ENCODE data around the gene ASB13. TPM values are rescaled to one million over a fixed set of nuclear protein-coding genes. Genes with fewer than 3 reads are reported as not detected.

ASB13 gene, protein sequence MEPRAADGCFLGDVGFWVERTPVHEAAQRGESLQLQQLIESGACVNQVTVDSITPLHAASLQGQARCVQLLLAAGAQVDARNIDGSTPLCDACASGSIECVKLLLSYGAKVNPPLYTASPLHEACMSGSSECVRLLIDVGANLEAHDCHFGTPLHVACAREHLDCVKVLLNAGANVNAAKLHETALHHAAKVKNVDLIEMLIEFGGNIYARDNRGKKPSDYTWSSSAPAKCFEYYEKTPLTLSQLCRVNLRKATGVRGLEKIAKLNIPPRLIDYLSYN
- polyA plus RNA-seq (2012; ENCODE audit: low read depth, missing spikeins): 6.8 TPM

DNA sequence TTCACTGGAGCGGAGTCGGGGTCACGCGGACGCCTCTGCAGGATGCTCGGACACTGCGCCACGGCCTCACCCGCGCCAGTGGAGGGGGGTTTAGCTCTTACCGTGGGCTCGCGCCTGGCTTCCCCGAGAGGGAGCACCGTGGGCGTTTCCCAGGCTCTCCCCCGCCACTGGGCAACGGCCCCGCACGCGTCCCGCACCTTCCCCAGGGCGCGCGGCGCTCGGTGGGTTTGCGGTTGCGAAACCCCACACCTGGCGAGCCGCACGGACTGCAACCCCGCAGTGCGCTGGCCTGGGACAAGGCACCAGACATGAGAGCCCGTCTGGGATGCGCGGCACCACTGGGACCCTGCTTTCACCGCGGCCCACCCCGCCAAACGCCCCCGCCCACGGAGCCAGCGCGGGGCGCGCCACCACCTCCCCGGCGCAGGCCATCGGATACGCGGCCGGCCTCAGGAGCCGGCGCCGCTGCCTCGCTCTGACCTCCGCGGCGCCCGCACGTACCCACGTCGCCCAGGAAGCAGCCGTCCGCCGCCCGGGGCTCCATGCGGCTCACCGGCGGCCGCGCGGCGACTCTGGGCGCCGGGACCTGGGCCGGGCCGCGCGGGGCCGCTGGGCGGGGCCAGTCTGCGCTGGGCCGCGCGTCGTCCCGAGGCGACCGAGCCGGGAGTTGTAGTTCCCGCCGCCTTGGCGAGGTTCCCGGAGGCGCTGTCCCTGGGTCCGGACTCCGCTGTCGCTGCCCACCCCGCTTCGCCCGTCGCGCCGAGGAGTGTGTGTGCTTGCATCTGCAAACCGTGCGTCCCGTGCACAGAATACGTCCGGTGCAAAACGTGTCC, at the start of gene ASB13:
Gene ASB13 (minus strand): TSS at position 588 of the 833 bp plus-strand sequence. CDS start 44 bp downstream, at position 544.
- no peak for TF ChIP-seq POLR2AphosphoS5 (IDR thresholded peaks at IDR 0.05; ENCODE audit: low read depth, low read length)
- no peak for TF ChIP-seq SPI1 (IDR thresholded peaks at IDR 0.05; ENCODE audit: low read depth, low read length)
- no peak for TF ChIP-seq TAF1 (IDR thresholded peaks at IDR 0.05; ENCODE audit: low read depth, low read length)
- no peak for TF ChIP-seq PAX5 (IDR thresholded peaks at IDR 0.05; ENCODE audit: insufficient read depth, low read length, severe bottlenecking)
- no peak for TF ChIP-seq POU2F2 (IDR thresholded peaks at IDR 0.05; ENCODE audit: low read depth, low read length)
- no peak for TF ChIP-seq POLR2A (IDR thresholded peaks at IDR 0.05; ENCODE audit: low read depth, low read length)
- FAIRE-seq (peak; percentile 89), DNase-seq (ENCODE audit: insufficient read length, low spot score) (no peak)

DNA sequence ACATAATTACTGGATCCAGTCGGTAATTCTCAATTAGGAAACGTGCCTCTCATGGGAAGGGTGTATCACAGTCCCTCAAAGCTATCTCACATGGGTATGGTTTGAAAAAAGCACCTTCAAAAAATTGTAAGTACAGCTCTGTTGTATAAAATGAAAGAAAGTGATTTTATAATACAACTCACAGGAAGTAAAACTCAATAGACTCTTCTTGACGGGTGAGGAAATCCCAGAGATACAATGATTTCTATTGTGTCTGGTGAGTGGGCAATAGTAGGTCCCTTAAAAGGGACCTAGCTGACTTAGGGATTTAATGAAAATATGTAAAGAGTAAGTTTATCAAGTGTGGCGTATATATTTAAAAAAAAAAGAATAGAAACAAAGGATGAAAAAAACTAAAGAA, 45.2 kb upstream of the ASB13 start:
- no peak for DNase-seq (ENCODE audit: insufficient read length, low spot score)
- no peak for FAIRE-seq
- no peak for TF ChIP-seq SPI1 (IDR thresholded peaks at IDR 0.05; ENCODE audit: low read depth, low read length)
- no peak for TF ChIP-seq POU2F2 (IDR thresholded peaks at IDR 0.05; ENCODE audit: low read depth, low read length)
- TF ChIP-seq PAX5 (IDR thresholded peaks at IDR 0.05; ENCODE audit: insufficient read depth, low read length, severe bottlenecking): no peak
- no peak for TF ChIP-seq TAF1 (IDR thresholded peaks at IDR 0.05; ENCODE audit: low read depth, low read length)
- no peak for TF ChIP-seq POLR2A (IDR thresholded peaks at IDR 0.05; ENCODE audit: low read depth, low read length)
- TF ChIP-seq POLR2AphosphoS5 (IDR thresholded peaks at IDR 0.05; ENCODE audit: low read depth, low read length): no peak

DNA sequence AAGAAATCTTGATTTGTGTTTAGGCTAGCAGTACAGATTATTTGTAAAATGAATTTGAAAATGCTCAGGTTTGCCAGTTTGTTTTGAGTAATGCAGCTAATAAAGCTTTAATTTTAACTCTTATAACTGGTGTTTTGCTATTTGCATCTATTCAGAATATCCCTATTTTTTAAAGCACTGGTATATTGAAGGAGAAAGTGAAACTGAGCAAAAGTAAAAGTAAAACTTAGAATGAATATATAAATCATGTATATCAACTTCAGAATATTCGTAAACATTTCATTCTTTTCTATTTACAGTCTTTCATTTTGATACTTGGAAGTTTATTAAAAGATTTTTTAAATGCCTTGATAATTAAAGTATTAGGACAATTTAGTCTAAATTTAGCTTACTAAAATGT, 44.5 kb upstream of the ASB13 start:
- no peak for FAIRE-seq
- no peak for TF ChIP-seq POLR2AphosphoS5 (IDR thresholded peaks at IDR 0.05; ENCODE audit: low read depth, low read length)
- TF ChIP-seq POU2F2 (IDR thresholded peaks at IDR 0.05; ENCODE audit: low read depth, low read length): no peak
- TF ChIP-seq SPI1 (IDR thresholded peaks at IDR 0.05; ENCODE audit: low read depth, low read length): no peak
- TF ChIP-seq PAX5 (IDR thresholded peaks at IDR 0.05; ENCODE audit: insufficient read depth, low read length, severe bottlenecking): no peak
- no peak for TF ChIP-seq TAF1 (IDR thresholded peaks at IDR 0.05; ENCODE audit: low read depth, low read length)
- TF ChIP-seq POLR2A (IDR thresholded peaks at IDR 0.05; ENCODE audit: low read depth, low read length): no peak
- DNase-seq (ENCODE audit: insufficient read length, low spot score): no peak

DNA sequence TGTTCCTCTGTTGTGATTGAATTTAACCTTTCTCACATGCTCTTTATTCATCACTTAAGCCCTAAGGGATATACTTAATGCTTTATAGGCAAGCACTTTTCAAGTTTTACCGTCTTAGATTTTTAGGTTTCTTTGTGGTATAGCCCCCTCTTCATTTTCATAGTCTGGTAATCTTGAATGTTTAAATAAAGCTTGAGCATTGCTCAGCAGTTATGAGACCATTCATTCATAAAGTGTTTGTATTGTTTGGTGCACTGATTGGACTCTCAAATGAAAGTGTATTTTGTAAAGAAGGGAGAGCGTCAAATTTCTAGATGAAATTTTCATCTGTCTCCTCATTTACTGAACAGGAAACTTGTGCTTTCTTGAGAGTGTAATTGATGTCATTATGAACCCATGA, 43.5 kb upstream of the ASB13 start:
- FAIRE-seq (peak; percentile 52), DNase-seq (ENCODE audit: insufficient read length, low spot score) (no peak)
- TF ChIP-seq SPI1 (IDR thresholded peaks at IDR 0.05; ENCODE audit: low read depth, low read length) (no peak), PAX5 (IDR thresholded peaks at IDR 0.05; ENCODE audit: insufficient read depth, low read length, severe bottlenecking) (no peak), POLR2A (IDR thresholded peaks at IDR 0.05; ENCODE audit: low read depth, low read length) (no peak), POLR2AphosphoS5 (IDR thresholded peaks at IDR 0.05; ENCODE audit: low read depth, low read length) (no peak), POU2F2 (IDR thresholded peaks at IDR 0.05; ENCODE audit: low read depth, low read length) (no peak), TAF1 (IDR thresholded peaks at IDR 0.05; ENCODE audit: low read depth, low read length) (no peak)

DNA sequence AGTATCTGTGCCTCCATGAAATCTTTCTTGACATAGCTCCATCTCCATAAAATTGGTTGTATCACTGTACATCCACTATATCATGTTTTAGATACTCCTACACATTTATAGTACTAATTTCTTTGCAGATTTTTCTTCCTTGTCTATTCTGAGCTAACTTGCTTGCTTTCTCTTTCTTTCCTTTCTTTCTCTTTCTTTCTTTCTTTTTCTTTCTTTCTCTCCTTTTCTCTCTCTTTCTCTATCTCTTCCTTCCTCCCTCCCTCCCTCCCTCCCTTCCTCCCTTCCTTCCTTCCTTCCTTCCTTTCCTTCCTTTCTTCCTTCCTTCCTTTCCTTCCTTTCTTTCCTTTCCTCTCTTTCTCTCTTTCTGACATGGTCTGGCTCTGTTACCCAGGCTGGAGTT, 42.0 kb upstream of the ASB13 start:
- TF ChIP-seq POU2F2 (IDR thresholded peaks at IDR 0.05; ENCODE audit: low read depth, low read length) (no peak), TAF1 (IDR thresholded peaks at IDR 0.05; ENCODE audit: low read depth, low read length) (no peak), POLR2A (IDR thresholded peaks at IDR 0.05; ENCODE audit: low read depth, low read length) (no peak), POLR2AphosphoS5 (IDR thresholded peaks at IDR 0.05; ENCODE audit: low read depth, low read length) (no peak), SPI1 (IDR thresholded peaks at IDR 0.05; ENCODE audit: low read depth, low read length) (no peak), PAX5 (IDR thresholded peaks at IDR 0.05; ENCODE audit: insufficient read depth, low read length, severe bottlenecking) (no peak)
- FAIRE-seq: no peak

DNA sequence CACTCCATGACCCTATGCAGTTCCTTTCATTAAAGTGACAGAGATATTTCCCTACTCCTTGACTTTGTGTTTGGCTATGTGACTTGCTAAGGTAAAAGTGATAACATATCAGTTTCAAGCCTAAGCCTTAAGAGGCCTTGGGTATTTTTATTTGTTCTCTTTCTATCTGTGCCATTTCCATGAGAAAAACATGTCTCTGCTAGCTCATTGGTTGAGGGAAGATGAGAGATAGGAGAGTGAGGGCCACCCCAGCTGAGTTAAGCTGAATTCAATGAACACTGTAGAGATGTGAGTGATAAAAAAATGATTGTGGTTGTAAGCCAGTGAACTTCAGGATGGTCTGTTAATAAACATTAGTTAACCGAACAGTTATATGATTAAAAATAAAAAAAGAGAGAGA, 31.7 kb upstream of the ASB13 start:
- no peak for DNase-seq (ENCODE audit: insufficient read length, low spot score)
- TF ChIP-seq POLR2A (IDR thresholded peaks at IDR 0.05; ENCODE audit: low read depth, low read length): no peak
- no peak for TF ChIP-seq POLR2AphosphoS5 (IDR thresholded peaks at IDR 0.05; ENCODE audit: low read depth, low read length)
- TF ChIP-seq SPI1 (IDR thresholded peaks at IDR 0.05; ENCODE audit: low read depth, low read length): no peak
- TF ChIP-seq POU2F2 (IDR thresholded peaks at IDR 0.05; ENCODE audit: low read depth, low read length): no peak
- no peak for TF ChIP-seq PAX5 (IDR thresholded peaks at IDR 0.05; ENCODE audit: insufficient read depth, low read length, severe bottlenecking)
- TF ChIP-seq TAF1 (IDR thresholded peaks at IDR 0.05; ENCODE audit: low read depth, low read length): no peak
- peak; percentile 23 for FAIRE-seq

More for the DNA sequence above, 42.0 kb upstream of the ASB13 start:
- no peak for DNase-seq (ENCODE audit: insufficient read length, low spot score)

DNA sequence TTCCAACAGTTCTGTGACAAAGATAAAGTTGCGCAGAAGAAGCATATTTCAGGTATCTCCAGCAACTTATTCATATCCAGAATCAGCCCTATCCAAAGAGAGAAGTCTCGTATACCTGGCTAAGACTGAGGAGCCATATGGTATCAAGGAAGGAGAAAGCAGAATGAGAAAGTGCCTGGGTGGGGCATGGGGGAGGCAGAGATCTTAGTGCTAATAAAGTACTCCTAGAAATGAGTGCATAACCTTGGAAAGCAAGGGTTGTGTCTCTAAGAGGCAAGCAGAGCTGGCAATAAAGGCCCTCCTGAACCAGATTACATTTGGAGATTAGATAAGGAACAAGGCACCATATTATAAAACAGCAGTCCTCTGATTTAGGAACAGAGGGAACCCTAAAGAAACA, 30.9 kb upstream of the ASB13 start:
- DNase-seq (ENCODE audit: insufficient read length, low spot score) (no peak), FAIRE-seq (no peak)
- TF ChIP-seq SPI1 (IDR thresholded peaks at IDR 0.05; ENCODE audit: low read depth, low read length) (no peak), TAF1 (IDR thresholded peaks at IDR 0.05; ENCODE audit: low read depth, low read length) (no peak), PAX5 (IDR thresholded peaks at IDR 0.05; ENCODE audit: insufficient read depth, low read length, severe bottlenecking) (no peak), POLR2A (IDR thresholded peaks at IDR 0.05; ENCODE audit: low read depth, low read length) (no peak), POLR2AphosphoS5 (IDR thresholded peaks at IDR 0.05; ENCODE audit: low read depth, low read length) (no peak), POU2F2 (IDR thresholded peaks at IDR 0.05; ENCODE audit: low read depth, low read length) (no peak)

DNA sequence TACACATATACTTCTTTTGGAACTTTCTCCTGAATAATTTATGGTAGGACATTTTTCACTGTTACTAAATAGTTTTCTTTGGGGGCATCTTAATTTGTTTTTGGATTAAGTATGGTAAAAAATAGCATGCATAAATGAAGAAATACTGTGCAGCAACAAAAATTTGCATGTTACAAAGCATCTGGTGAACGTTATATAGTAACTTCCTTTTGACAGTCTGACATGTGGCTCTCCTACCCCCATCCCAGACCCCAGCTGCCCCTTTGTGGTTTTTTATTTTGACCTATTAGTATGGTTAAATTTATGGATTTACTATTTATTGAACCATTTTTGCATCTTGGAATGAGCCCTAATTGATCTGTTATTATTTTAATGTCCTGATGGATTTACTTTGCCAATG, 28.2 kb upstream of the ASB13 start:
- DNase-seq (ENCODE audit: insufficient read length, low spot score) (no peak), FAIRE-seq (no peak)
- no peak for TF ChIP-seq SPI1 (IDR thresholded peaks at IDR 0.05; ENCODE audit: low read depth, low read length)
- TF ChIP-seq POLR2AphosphoS5 (IDR thresholded peaks at IDR 0.05; ENCODE audit: low read depth, low read length): no peak
- TF ChIP-seq TAF1 (IDR thresholded peaks at IDR 0.05; ENCODE audit: low read depth, low read length): no peak
- TF ChIP-seq POU2F2 (IDR thresholded peaks at IDR 0.05; ENCODE audit: low read depth, low read length): no peak
- no peak for TF ChIP-seq POLR2A (IDR thresholded peaks at IDR 0.05; ENCODE audit: low read depth, low read length)
- TF ChIP-seq PAX5 (IDR thresholded peaks at IDR 0.05; ENCODE audit: insufficient read depth, low read length, severe bottlenecking): no peak

Data from GM12891 (cell line).